Measurements from ENCODE around the gene BRD7.
A peak's percentile ranks its signal among the peaks of the same experiment; 100 is the strongest.
"Not testable (repeated sequence)": the region's sequence is repeated elsewhere in the genome, so short reads cannot be mapped to it uniquely, and the experiment has no call there.

Gene BRD7

DNA sequence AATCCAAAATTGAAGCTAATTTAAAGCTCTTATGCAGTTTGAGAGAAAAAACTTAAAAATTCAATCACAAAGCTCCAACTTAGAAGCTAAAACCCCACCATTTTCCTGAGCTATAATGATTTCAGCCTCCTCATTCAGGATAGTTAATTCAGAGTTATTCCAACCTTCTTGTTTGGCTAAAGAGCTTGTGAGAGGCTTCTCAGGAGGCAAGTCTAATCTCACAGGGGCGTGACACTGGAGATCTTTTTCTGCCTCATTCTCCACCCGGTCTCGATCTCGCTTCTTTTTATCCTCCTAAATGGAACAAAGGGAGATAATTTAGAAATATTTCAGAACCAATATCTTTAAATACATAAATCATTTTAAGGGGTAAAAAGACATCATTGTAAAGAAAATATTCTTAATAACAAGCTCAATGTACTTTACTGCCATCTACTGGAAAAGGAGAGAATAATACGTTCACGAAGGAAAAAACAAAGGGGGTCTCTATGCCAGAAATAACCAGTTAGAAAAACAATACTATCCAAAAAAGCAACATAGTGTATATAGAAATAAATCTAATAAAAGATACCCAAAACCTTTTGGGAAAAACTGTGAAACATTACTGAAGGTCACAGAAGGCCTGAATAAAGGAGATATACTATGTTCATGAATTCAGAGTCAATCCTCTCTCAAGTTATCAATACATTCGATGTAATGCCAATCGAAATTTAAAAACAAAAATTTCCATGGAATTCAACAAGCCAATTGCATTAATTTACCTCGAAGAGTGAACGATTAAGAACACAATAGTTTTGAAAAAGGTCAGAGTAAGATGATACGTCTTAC is 13.9 kb downstream of the BRD7 start:
- DNase-seq (ENCODE audit: low read depth): no peak

DNA sequence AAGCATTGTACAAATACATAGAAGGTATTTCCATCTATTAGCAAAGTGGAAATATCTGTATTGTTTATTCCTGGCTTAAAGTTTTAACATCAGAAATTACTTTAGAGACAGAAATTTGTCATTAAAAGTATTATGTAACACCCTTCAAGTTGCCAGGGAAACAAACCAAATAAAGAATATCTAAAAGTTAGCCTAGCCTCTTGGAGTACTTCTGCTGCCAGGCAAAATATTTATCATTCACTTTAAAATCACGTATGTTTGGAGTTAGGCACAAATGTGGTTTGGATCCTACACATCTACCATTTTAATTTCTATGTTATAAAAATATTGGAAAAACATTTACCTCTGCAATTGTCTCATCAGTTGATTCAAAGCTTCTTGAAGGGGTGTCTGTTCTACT is 14.7 kb downstream of the BRD7 start:
- no peak for DNase-seq (ENCODE audit: low read depth)

GRCh38 chr16:50351952-50352351 is 16.8 kb downstream of the BRD7 start:
- no peak for DNase-seq (ENCODE audit: low read depth)

- DNase-seq (ENCODE audit: low read depth): no peak
Measured at GRCh38 chr16:50351116-50351515, 17.7 kb downstream of the BRD7 start.

GRCh38 chr16:50345210-50345609 is 23.6 kb downstream of the BRD7 start:
- DNase-seq (ENCODE audit: low read depth): not testable (repeated sequence)

DNA sequence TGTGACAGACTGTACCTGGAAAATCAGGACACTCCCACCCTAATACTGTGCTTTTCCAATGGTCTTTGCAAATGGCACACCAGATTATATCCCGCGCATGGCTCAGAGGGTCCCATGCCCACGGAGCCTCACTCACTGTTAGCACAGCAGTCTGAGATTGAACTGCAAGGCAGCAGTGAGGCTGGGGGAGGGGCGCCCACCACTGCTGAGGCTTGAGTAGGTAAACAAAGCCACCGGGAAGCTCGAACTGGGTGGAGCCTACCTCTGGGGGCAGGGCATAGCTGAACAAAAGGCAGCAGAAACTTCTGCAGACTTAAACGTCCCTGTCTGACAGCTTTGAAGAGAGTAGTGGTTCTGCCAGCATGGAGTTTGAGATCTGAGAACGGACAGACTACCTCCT is 25.2 kb downstream of the BRD7 start:
- DNase-seq (ENCODE audit: low read depth): not testable (repeated sequence)

GRCh38 chr16:50340578-50340977 is 28.2 kb downstream of the BRD7 start:
- DNase-seq (ENCODE audit: low read depth): no peak

DNA sequence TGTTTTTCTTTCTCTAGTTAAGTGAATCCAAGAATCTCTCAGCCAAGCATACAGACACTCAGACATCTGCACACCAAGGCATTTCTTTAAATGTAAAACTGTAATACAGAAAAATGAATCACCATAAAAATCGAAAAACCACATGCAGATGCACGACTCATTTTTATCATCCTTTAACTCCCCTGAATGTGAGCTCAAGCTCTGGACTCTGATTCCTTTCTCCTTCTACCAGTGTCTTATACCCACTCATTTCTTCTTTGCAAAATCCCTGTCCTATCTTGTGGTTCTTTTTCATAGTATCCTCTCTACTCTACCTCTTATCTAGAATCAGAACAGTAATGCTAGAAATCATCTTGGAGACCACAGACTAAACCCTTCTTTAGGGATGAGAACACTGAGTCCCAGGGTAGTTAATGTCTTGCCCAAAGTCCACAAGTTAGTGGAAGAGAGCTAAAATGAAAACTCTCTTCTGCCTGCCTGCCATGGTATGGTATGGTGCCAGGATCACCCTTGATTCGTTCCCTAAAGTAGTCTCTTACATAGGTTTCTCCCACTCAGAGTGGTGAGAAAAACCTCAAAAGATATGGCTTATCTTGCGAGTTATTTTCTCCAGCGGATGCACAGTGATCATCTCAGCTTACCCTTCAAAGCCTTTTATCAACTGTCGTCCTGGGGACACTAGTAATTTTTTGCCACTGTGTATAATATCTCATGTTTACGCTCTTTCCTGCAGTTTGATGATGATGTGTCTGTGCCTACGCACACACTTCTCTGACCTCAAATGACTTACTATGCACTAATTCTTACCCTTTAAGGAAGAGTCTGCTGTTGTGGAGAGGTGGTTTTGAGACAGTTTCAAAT is 30.2 kb downstream of the BRD7 start:
- no peak for DNase-seq (ENCODE audit: low read depth)

DNA sequence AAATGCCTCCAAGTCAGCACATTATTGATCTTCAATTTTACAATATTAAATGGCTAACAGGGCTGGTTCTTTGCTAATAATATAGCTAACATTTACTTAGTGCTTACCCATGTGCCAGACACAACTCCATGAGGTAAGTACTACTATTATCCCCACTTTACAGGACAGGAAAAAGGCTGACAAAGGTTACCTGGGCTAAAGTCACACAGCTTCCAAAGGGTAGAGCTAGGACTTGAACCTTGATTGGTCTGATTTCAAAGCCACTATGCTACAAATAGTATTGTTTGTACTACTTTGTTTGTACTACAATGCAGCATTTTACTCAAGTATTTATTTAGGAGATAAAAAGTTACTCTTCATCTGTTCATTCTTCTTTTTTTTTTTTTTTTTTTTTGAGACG is 31.9 kb downstream of the BRD7 start:
- no peak for DNase-seq (ENCODE audit: low read depth)

- DNase-seq (ENCODE audit: low read depth): no peak
Measured at GRCh38 chr16:50335196-50335958, 33.4 kb downstream of the BRD7 start.

- no peak for DNase-seq (ENCODE audit: low read depth)
Measured at GRCh38 chr16:50334106-50334975, 34.4 kb downstream of the BRD7 start.

DNA sequence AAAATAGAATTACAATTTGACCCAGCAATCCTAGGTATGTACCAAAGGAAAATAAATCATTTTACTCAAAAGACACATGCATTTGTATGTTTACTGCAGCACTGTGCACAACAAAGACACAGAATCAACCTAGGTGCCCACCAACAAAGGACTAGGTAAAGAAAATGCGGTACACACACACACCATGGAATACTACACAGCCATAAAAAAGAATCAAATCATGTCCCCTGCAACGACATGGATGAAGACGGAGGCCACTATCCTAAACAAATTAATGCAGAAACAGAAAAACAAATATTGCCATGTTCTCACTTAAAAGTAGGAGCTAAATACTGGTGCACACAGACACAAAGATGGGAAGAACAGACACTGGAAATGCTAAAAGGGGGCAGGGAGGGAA is 36.2 kb downstream of the BRD7 start:
- no peak for DNase-seq (ENCODE audit: low read depth)

DNA sequence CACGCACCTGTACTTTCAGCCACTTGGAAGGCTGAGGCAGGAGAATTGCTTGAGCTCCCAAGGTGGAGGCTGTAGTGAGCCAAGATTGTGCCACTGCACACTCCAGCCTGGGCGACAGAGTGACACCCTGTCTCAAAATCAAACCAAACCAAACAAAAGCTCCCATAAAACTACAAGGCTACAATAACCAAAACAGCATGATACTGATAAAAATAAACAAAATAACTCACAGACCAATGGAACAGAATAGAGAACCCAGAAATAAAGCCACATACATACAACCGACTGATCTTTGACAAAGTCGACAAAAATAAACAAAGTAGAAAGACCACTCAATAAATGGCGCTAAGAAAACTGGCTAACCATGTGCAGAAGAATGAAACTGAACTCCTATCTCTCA is 37.2 kb downstream of the BRD7 start:
- DNase-seq (ENCODE audit: low read depth): no peak

- DNase-seq (ENCODE audit: low read depth): no peak
Measured at GRCh38 chr16:50329446-50330189, 39.2 kb downstream of the BRD7 start.

GRCh38 chr16:50326835-50327465 is 41.8 kb downstream of the BRD7 start:
- peak; percentile 38 for DNase-seq (ENCODE audit: low read depth)

DNA sequence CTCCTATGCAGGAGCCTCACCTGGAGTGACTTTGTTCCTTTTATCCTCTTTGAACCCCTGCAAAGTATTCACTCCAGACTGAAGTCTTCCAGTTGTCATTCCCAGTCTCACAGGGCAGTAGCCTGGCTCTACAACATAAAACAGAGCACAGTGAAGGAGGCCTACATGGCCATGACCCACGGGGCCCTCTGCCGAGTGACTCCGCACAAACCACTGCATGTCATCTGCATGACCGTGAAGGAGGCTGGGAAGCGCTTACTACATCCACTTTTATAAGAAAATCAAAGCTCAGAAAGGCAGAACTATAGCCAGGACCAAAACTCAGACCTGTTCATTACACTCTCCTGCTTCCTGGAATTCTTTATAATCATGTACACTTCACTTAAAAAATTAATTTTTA is 42.5 kb downstream of the BRD7 start:
- DNase-seq (ENCODE audit: low read depth): no peak

GRCh38 chr16:50324345-50324744 is 44.4 kb downstream of the BRD7 start:
- no peak for DNase-seq (ENCODE audit: low read depth)

GRCh38 chr16:50323335-50324011 is 45.3 kb downstream of the BRD7 start:
- DNase-seq (ENCODE audit: low read depth): no peak

- DNase-seq (ENCODE audit: low read depth): no peak
Measured at GRCh38 chr16:50322333-50322732, 46.5 kb downstream of the BRD7 start.

GRCh38 chr16:50320310-50320709 is 48.5 kb downstream of the BRD7 start:
- no peak for DNase-seq (ENCODE audit: low read depth)
